GM12891 (cell line): ENCODE measurements around the gene TAF1B.

Source experiments
- POLR2A ChIP-seq: IDR thresholded peaks from 2 replicates; pipeline ENCODE4 v1.6.1; 2011; ENCODE audit warnings: low read depth, low read length, control low read depth
- POLR2AphosphoS5 ChIP-seq: IDR thresholded peaks from 2 replicates; pipeline ENCODE4 v1.6.1; 2011; ENCODE audit warnings: low read depth, low read length, control low read depth
- TAF1 ChIP-seq: IDR thresholded peaks from 2 replicates; pipeline ENCODE4 v1.6.1; 2011; ENCODE audit warnings: low read depth, low read length, control low read depth

- no peak for TF ChIP-seq POLR2A
- TF ChIP-seq POLR2AphosphoS5, result no peak
- TF ChIP-seq TAF1, result no peak
Observed at GRCh38 chr2:9811679-9812511, 31.4 kb upstream of the TAF1B start.
